ENCODE measurements around the gene PTPN13.

Gene PTPN13

GRCh38 chr4:86809809-86810208 is 215.7 kb downstream of the PTPN13 start:
- no peaks in the 10 kb centered on the region for H3K27me3 ChIP-seq (ENCODE audit: insufficient read depth, low read length)
- H3K36me3 ChIP-seq (ENCODE audit: insufficient read depth, low read length), result peaks cover 16% of the 10 kb centered on the region
- H3K4me1 ChIP-seq (ENCODE audit: control insufficient read depth, insufficient read depth, low read length, unreplicated experiment), result no peaks in the 10 kb centered on the region

GRCh38 chr4:86810847-86811246 is 216.7 kb downstream of the PTPN13 start:
- Histone ChIP-seq H3K4me3 (ENCODE audit: low read depth, low read length) (no peak overlapping the region), H3K4me1 (ENCODE audit: control insufficient read depth, insufficient read depth, low read length, unreplicated experiment) (no peaks in the 10 kb centered on the region), H3K27me3 (ENCODE audit: insufficient read depth, low read length) (no peaks in the 10 kb centered on the region), H2AFZ (ENCODE audit: low read length, unreplicated experiment) (no peak overlapping the region), H3K27ac (ENCODE audit: low read depth, low read length) (no peak overlapping the region), H3K79me2 (ENCODE audit: control insufficient read depth, insufficient read depth, low read length, unreplicated experiment) (no peaks in the 10 kb centered on the region), H3K36me3 (ENCODE audit: insufficient read depth, low read length) (peaks cover 25% of the 10 kb centered on the region)

More at GRCh38 chr4:86809809-86810208, 215.7 kb downstream of the PTPN13 start:
- Histone ChIP-seq H3K79me2 (ENCODE audit: control insufficient read depth, insufficient read depth, low read length, unreplicated experiment) (no peaks in the 10 kb centered on the region), H2AFZ (ENCODE audit: low read length, unreplicated experiment) (no peak overlapping the region), H3K4me3 (ENCODE audit: low read depth, low read length) (no peak overlapping the region), H3K27ac (ENCODE audit: low read depth, low read length) (no peak overlapping the region)

GRCh38 chr4:86815653-86816052 is 221.5 kb downstream of the PTPN13 start:
- Histone ChIP-seq H3K79me2 (ENCODE audit: control insufficient read depth, insufficient read depth, low read length, unreplicated experiment) (no peaks in the 10 kb centered on the region), H2AFZ (ENCODE audit: low read length, unreplicated experiment) (no peak overlapping the region), H3K27ac (ENCODE audit: low read depth, low read length) (no peak overlapping the region), H3K4me1 (ENCODE audit: control insufficient read depth, insufficient read depth, low read length, unreplicated experiment) (no peaks in the 10 kb centered on the region), H3K4me3 (ENCODE audit: low read depth, low read length) (no peak overlapping the region), H3K36me3 (ENCODE audit: insufficient read depth, low read length) (peaks cover 22% of the 10 kb centered on the region), H3K27me3 (ENCODE audit: insufficient read depth, low read length) (no peaks in the 10 kb centered on the region)

GRCh38 chr4:86816501-86817273 is 222.6 kb downstream of the PTPN13 start:
- H3K4me3 ChIP-seq (ENCODE audit: low read depth, low read length), result no peak overlapping the region
- no peaks in the 10 kb centered on the region for H3K4me1 ChIP-seq (ENCODE audit: control insufficient read depth, insufficient read depth, low read length, unreplicated experiment)
- H3K36me3 ChIP-seq (ENCODE audit: insufficient read depth, low read length), result peaks cover 17% of the 10 kb centered on the region
- no peak overlapping the region for H3K27ac ChIP-seq (ENCODE audit: low read depth, low read length)
- no peaks in the 10 kb centered on the region for H3K27me3 ChIP-seq (ENCODE audit: insufficient read depth, low read length)
- H2AFZ ChIP-seq (ENCODE audit: low read length, unreplicated experiment), result no peak overlapping the region
- H3K79me2 ChIP-seq (ENCODE audit: control insufficient read depth, insufficient read depth, low read length, unreplicated experiment), result no peaks in the 10 kb centered on the region

- Histone ChIP-seq H2AFZ (ENCODE audit: low read length, unreplicated experiment) (no peak overlapping the region), H3K4me1 (ENCODE audit: control insufficient read depth, insufficient read depth, low read length, unreplicated experiment) (no peaks in the 10 kb centered on the region), H3K36me3 (ENCODE audit: insufficient read depth, low read length) (peaks cover 16% of the 10 kb centered on the region), H3K4me3 (ENCODE audit: low read depth, low read length) (no peak overlapping the region), H3K27me3 (ENCODE audit: insufficient read depth, low read length) (no peaks in the 10 kb centered on the region), H3K79me2 (ENCODE audit: control insufficient read depth, insufficient read depth, low read length, unreplicated experiment) (no peaks in the 10 kb centered on the region), H3K27ac (ENCODE audit: low read depth, low read length) (no peak overlapping the region)
Observed at GRCh38 chr4:86818211-86818610, 224.1 kb downstream of the PTPN13 start.

GRCh38 chr4:86818841-86819240 is 224.7 kb downstream of the PTPN13 start:
- peaks cover 16% of the 10 kb centered on the region for H3K36me3 ChIP-seq (ENCODE audit: insufficient read depth, low read length)
- no peak overlapping the region for H3K4me3 ChIP-seq (ENCODE audit: low read depth, low read length)
- no peaks in the 10 kb centered on the region for H3K79me2 ChIP-seq (ENCODE audit: control insufficient read depth, insufficient read depth, low read length, unreplicated experiment)
- no peak overlapping the region for H3K27ac ChIP-seq (ENCODE audit: low read depth, low read length)
- no peaks in the 10 kb centered on the region for H3K4me1 ChIP-seq (ENCODE audit: control insufficient read depth, insufficient read depth, low read length, unreplicated experiment)
- no peaks in the 10 kb centered on the region for H3K27me3 ChIP-seq (ENCODE audit: insufficient read depth, low read length)
- no peak overlapping the region for H2AFZ ChIP-seq (ENCODE audit: low read length, unreplicated experiment)

- Histone ChIP-seq H2AFZ (ENCODE audit: low read length, unreplicated experiment) (no peak overlapping the region), H3K79me2 (ENCODE audit: control insufficient read depth, insufficient read depth, low read length, unreplicated experiment) (no peaks in the 10 kb centered on the region), H3K36me3 (ENCODE audit: insufficient read depth, low read length) (peaks cover 14% of the 10 kb centered on the region), H3K27me3 (ENCODE audit: insufficient read depth, low read length) (no peaks in the 10 kb centered on the region), H3K27ac (ENCODE audit: low read depth, low read length) (no peak overlapping the region), H3K4me1 (ENCODE audit: control insufficient read depth, insufficient read depth, low read length, unreplicated experiment) (no peaks in the 10 kb centered on the region), H3K4me3 (ENCODE audit: low read depth, low read length) (no peak overlapping the region)
Observed at GRCh38 chr4:86819561-86819960, 225.4 kb downstream of the PTPN13 start.

GRCh38 chr4:86821151-86821550 is 227.0 kb downstream of the PTPN13 start:
- no peaks in the 10 kb centered on the region for H3K36me3 ChIP-seq (ENCODE audit: insufficient read depth, low read length)
- no peaks in the 10 kb centered on the region for H3K79me2 ChIP-seq (ENCODE audit: control insufficient read depth, insufficient read depth, low read length, unreplicated experiment)
- no peak overlapping the region for H3K27ac ChIP-seq (ENCODE audit: low read depth, low read length)
- no peaks in the 10 kb centered on the region for H3K4me1 ChIP-seq (ENCODE audit: control insufficient read depth, insufficient read depth, low read length, unreplicated experiment)
- H2AFZ ChIP-seq (ENCODE audit: low read length, unreplicated experiment), result no peak overlapping the region
- no peaks in the 10 kb centered on the region for H3K27me3 ChIP-seq (ENCODE audit: insufficient read depth, low read length)
- H3K4me3 ChIP-seq (ENCODE audit: low read depth, low read length), result no peak overlapping the region

GRCh38 chr4:86822136-86822535 is 228.0 kb downstream of the PTPN13 start:
- H3K4me3 ChIP-seq (ENCODE audit: low read depth, low read length), result no peak overlapping the region
- H3K27me3 ChIP-seq (ENCODE audit: insufficient read depth, low read length), result no peaks in the 10 kb centered on the region
- no peaks in the 10 kb centered on the region for H3K4me1 ChIP-seq (ENCODE audit: control insufficient read depth, insufficient read depth, low read length, unreplicated experiment)
- H3K79me2 ChIP-seq (ENCODE audit: control insufficient read depth, insufficient read depth, low read length, unreplicated experiment), result no peaks in the 10 kb centered on the region
- no peak overlapping the region for H3K27ac ChIP-seq (ENCODE audit: low read depth, low read length)
- H2AFZ ChIP-seq (ENCODE audit: low read length, unreplicated experiment), result no peak overlapping the region
- no peaks in the 10 kb centered on the region for H3K36me3 ChIP-seq (ENCODE audit: insufficient read depth, low read length)

- Histone ChIP-seq H3K79me2 (ENCODE audit: control insufficient read depth, insufficient read depth, low read length, unreplicated experiment) (no peaks in the 10 kb centered on the region), H2AFZ (ENCODE audit: low read length, unreplicated experiment) (no peak overlapping the region), H3K27me3 (ENCODE audit: insufficient read depth, low read length) (no peaks in the 10 kb centered on the region), H3K27ac (ENCODE audit: low read depth, low read length) (no peak overlapping the region), H3K4me3 (ENCODE audit: low read depth, low read length) (no peak overlapping the region), H3K4me1 (ENCODE audit: control insufficient read depth, insufficient read depth, low read length, unreplicated experiment) (no peaks in the 10 kb centered on the region), H3K36me3 (ENCODE audit: insufficient read depth, low read length) (no peaks in the 10 kb centered on the region)
Observed at GRCh38 chr4:86825511-86825910, 231.4 kb downstream of the PTPN13 start.

Measured in ACC112 (cell line).